MCF 10A (cell line): ENCODE results near the gene ULK3. TPM values are rescaled to one million over a fixed set of nuclear protein-coding genes. Genes with fewer than 3 reads are reported as not detected.
A peak's percentile ranks its signal among the peaks of the same experiment; 100 is the strongest.

Experiments
- BruUV-seq: library from RNA; stranded (reverse); fragments of 400-500 nt; replicated peaks from 2 replicates; lab custom pipeline; 2021; lab: Mats Ljungman, UMichigan
- CTCF ChIA-PET: fragments of 300-600 bp; sonication (Branson Sonifier 250); formaldehyde crosslinking; extraction: SDS; loops from one replicate; lab custom pipeline; 2021; ENCODE audit warnings: antibody characterized with exemption, inconsistent platforms; lab: Yijun Ruan, JAX
- POLR2A ChIA-PET: fragments of 300-600, 350-650 bp; sonication (Branson Sonifier 250); formaldehyde crosslinking; extraction: SDS; loops from one replicate; lab custom pipeline; 2020; ENCODE audit warnings: antibody characterized with exemption, inconsistent platforms; lab: Yijun Ruan, JAX
- DNase-seq: peaks from one replicate; pipeline ENCODE4 v3.0.0-alpha.2; 2018; ENCODE audit not compliant: unreplicated experiment
- H3K27ac Mint-ChIP-seq: one replicate; pipeline ENCODE4 v1.8.0; 2022; ENCODE audit warnings: mild to moderate bottlenecking, low read depth, mixed read lengths; ENCODE audit not compliant: unreplicated experiment
- H3K27me3 Mint-ChIP-seq: one replicate; pipeline ENCODE4 v1.8.0; 2022; ENCODE audit warnings: mixed read lengths; ENCODE audit not compliant: insufficient read depth, unreplicated experiment
- H3K36me3 Mint-ChIP-seq: one replicate; pipeline ENCODE4 v1.8.0; 2022; ENCODE audit warnings: mild to moderate bottlenecking, moderate library complexity, mixed read lengths; ENCODE audit not compliant: insufficient read depth, unreplicated experiment
- H3K4me1 Mint-ChIP-seq: one replicate; pipeline ENCODE4 v1.8.0; 2022; ENCODE audit warnings: mixed read lengths; ENCODE audit not compliant: insufficient read depth, unreplicated experiment
- H3K4me3 Mint-ChIP-seq: one replicate; pipeline ENCODE4 v1.8.0; 2022; ENCODE audit warnings: mild to moderate bottlenecking, moderate library complexity, mixed read lengths; ENCODE audit not compliant: unreplicated experiment
- H3K9me3 Mint-ChIP-seq: one replicate; pipeline ENCODE4 v1.8.0; 2022; ENCODE audit warnings: mixed read lengths; ENCODE audit not compliant: unreplicated experiment
- intact Hi-C: fragments of 100-400 bp; cut with micrococcal nuclease; formaldehyde crosslinking; loops from 2 replicates; pipeline ENCODE4 v1.14.1; 2022
- total RNA-seq: library from RNA; stranded (reverse); gene quantifications from 2 replicates; pipeline ENCODE4 v1.2.3, GENCODE V29; 2022
- TF ChIP-seq, protein P1 (sequence below): fragments of 200-600 bp; IDR thresholded peaks from one replicate; pipeline ENCODE4 v1.8.0; 2022; ENCODE audit warnings: antibody characterized with exemption, mild to moderate bottlenecking; ENCODE audit not compliant: unreplicated experiment

ULK3 gene
- total RNA-seq, 1 experiment from 2014 or later = 27.6 TPM

DNA sequence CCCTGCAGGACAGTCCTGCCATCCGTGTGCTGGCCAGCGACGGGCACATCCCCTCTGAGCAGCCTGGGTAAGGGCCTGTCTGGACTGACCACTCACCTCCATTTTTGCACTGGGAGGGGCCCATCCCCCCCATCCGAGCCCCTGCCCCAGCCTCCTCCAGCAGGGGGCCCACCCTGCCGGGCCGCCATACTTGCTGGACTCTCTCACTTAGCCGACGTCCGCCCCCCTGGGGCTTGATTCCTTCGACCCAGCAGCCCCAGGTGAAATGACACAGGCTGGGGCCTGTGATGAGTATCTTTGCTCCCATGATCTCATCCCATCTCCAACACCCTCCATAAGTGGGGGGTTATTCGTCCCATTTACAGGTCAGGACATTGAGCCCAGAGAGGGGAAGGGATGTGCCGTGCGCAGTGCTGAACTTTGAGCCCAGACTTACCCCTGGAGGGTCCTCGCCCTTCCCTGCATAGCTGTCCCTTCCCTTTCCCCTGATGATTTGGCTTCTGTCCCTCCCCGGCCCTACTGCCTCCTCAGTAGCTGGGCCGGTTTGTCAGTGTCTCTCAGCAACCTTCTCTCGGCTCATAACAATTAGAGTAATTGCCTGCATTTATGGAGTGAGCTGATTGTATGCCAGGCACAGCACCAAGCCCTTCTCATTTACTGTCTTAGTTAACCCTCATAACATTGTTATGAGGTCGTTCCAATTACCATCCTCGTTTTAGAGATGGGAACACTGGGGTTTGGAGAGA, 26.2 kb downstream of the ULK3 start:
- intact Hi-C loops = loop anchor here (1.0 kb wide), 2 partner anchors 26 to 85 kb away; no protein-coding TSS in a partner anchor
- peaks cover 45% of the 10 kb centered on the region for H3K4me1 Mint-ChIP-seq
- H3K27ac Mint-ChIP-seq = peak overlapping the region; percentile 82
- no TSS peak for BruUV-seq
- ChIA-PET POLR2A (interaction anchor here (1.4 to 2.5 kb wide), 2 partner anchors 12 to 89 kb away, joined by 5 to 9 read pairs; partner anchors contain the start of gene FAM219B), CTCF (interaction anchor here (0.6 to 3.1 kb wide), 13 partner anchors 9 to 134 kb away, joined by 3 to 7 read pairs (median 5); no protein-coding TSS in a partner anchor)
- no peak overlapping the region for H3K4me3 Mint-ChIP-seq
- H3K9me3 Mint-ChIP-seq = no peaks in the 10 kb centered on the region
- H3K27me3 Mint-ChIP-seq = no peaks in the 10 kb centered on the region
- DNase-seq = no peak
- H3K36me3 Mint-ChIP-seq = no peaks in the 10 kb centered on the region
- TF ChIP-seq, protein P1, sequence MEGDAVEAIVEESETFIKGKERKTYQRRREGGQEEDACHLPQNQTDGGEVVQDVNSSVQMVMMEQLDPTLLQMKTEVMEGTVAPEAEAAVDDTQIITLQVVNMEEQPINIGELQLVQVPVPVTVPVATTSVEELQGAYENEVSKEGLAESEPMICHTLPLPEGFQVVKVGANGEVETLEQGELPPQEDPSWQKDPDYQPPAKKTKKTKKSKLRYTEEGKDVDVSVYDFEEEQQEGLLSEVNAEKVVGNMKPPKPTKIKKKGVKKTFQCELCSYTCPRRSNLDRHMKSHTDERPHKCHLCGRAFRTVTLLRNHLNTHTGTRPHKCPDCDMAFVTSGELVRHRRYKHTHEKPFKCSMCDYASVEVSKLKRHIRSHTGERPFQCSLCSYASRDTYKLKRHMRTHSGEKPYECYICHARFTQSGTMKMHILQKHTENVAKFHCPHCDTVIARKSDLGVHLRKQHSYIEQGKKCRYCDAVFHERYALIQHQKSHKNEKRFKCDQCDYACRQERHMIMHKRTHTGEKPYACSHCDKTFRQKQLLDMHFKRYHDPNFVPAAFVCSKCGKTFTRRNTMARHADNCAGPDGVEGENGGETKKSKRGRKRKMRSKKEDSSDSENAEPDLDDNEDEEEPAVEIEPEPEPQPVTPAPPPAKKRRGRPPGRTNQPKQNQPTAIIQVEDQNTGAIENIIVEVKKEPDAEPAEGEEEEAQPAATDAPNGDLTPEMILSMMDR = no peak

DNA sequence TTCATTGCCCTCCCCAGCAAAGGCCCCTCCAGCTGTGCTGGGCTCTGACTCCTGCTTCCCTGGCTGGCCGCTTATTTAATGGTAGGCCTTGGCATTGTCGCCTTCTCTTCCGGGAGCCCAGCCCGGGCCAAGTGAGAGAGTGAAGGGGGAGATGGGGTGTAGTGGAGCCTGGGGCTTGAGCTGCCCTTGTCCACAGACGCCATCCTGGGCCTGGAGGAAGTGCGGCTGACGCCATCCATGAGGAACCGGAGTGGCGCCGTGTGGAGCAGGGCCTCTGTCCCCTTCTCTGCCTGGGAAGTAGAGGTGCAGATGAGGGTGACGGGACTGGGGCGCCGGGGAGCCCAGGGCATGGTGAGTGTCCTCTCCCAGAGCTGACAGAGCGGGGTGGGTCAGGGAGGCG, 27.0 kb downstream of the ULK3 start:
- POLR2A ChIA-PET = interaction anchor here (0.7 to 1.6 kb wide), 2 partner anchors 33 to 81 kb away, joined by 3 to 4 read pairs; no protein-coding TSS in a partner anchor
- TF ChIP-seq, protein P1 = no peak
- no peaks in the 10 kb centered on the region for H3K27me3 Mint-ChIP-seq
- no peak for DNase-seq
- peaks cover 45% of the 10 kb centered on the region for H3K4me1 Mint-ChIP-seq
- CTCF ChIA-PET = interaction anchor here (0.6 to 1.7 kb wide), 4 partner anchors 8 to 69 kb away, joined by 3 to 9 read pairs (median 4); no protein-coding TSS in a partner anchor
- no peaks in the 10 kb centered on the region for H3K36me3 Mint-ChIP-seq
- intact Hi-C loops = no loop called here
- no peak overlapping the region for H3K27ac Mint-ChIP-seq
- no peaks in the 10 kb centered on the region for H3K9me3 Mint-ChIP-seq
- no TSS peak for BruUV-seq
- no peak overlapping the region for H3K4me3 Mint-ChIP-seq

DNA sequence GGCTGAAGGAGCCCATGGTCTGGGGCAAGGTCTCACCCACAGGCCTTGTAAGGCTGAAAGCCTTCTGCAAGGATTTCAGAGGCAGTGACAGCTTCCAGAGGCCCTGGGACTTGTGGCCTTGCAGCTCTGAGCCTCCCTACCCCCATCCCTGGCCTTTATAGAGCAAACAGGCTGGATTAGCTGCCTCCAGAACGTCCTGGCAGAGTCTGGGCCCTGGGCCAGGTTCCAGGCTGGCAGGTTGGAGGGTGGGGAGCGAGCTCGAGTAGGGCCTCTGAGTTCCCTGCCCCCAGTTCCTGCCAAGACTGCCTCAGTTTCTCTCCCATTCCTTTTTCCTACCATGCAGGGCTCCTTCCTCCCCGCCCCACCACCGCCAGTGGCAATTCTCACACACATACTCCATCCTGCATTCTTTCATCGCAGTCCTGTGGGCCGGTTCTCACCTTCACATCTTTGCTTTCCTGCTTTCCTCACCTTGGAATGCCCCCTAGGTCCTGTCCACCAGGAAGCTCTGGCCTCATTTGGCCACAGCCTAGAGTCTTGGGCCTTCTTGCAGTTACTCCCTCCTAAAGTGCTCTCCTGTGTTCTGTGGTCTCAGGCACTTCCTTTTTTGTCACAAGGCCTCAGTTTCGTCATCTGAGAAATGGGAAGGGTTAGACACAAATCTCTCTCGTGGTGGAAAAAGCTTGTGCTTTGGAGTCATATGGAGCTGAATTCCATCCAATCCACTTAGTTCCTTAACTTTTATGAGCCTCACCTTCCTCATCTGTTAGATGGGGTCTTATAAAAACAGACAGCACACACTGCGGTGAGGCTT, 27.6 kb downstream of the ULK3 start:
- no peak for DNase-seq
- Mint-ChIP-seq H3K4me3 (no peak overlapping the region), H3K27me3 (no peaks in the 10 kb centered on the region), H3K36me3 (no peaks in the 10 kb centered on the region), H3K27ac (no peak overlapping the region), H3K9me3 (no peaks in the 10 kb centered on the region), H3K4me1 (peaks cover 45% of the 10 kb centered on the region)
- TF ChIP-seq, protein P1 = no peak
- BruUV-seq = no TSS peak
- ChIA-PET CTCF (interaction anchor here (0.6 to 1.7 kb wide), 3 partner anchors 9 to 18 kb away, joined by 3 to 9 read pairs (median 4); no protein-coding TSS in a partner anchor), POLR2A (interaction anchor here (0.7 to 1.6 kb wide), 2 partner anchors 32 to 82 kb away, joined by 3 to 4 read pairs; no protein-coding TSS in a partner anchor)
- intact Hi-C loops = no loop called here

DNA sequence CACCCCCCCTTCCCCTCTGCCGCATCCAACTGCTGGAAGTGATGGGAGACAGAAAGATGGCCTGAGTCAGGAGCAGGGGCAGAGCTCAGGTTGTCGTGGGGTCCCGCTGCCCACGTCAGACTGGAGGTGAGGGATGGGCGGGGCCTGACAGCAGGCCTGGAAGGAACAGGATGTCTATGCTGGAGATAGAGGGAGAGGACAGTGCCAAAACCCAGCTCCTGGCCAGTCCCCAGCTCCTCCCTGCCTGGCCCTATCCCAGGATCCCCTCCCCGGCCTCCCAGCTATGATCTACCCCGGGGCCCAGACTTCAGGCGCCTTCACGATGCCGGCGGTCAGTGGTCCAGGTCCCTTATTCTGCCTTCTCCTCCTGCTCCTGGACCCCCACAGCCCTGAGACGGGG, 30.4 kb downstream of the ULK3 start, which contains the start of gene LMAN1L:
Gene LMAN1L (plus strand): TSS at position 303 of the 400 bp plus-strand sequence. CDS start 20 bp downstream, at position 323.
- H3K9me3 Mint-ChIP-seq = no peaks in the 10 kb centered on the region
- H3K27ac Mint-ChIP-seq = no peak within 1 kb of the TSS
- intact Hi-C loops = no loop called here
- no peaks in the 10 kb centered on the region for H3K27me3 Mint-ChIP-seq
- POLR2A ChIA-PET = no interaction called here
- CTCF ChIA-PET = interaction anchor here (0.8 kb wide), 1 partner anchor 41 kb away, joined by 3 read pairs; no protein-coding TSS in a partner anchor
- no peak for DNase-seq
- TF ChIP-seq, protein P1 = no peak
- H3K4me3 Mint-ChIP-seq = no peak within 1 kb of the TSS
- peaks cover 52% of the 10 kb centered on the region for H3K4me1 Mint-ChIP-seq
- H3K36me3 Mint-ChIP-seq = no peaks in the 10 kb centered on the region
- BruUV-seq = no TSS peak
